ENCODE results near the gene HOXB9. TPM values are rescaled to one million over a fixed set of nuclear protein-coding genes. Genes with fewer than 3 reads are reported as not detected.
A peak's percentile ranks its signal among the peaks of the same experiment; 100 is the strongest.

Gene HOXB9
- total and polyA plus RNA-seq, 9 of the 15 experiments (the other 6 are each of a cell fraction or from before 2014, with no cell fraction given), result 3.1 to 196 (median 77.6) TPM

DNA sequence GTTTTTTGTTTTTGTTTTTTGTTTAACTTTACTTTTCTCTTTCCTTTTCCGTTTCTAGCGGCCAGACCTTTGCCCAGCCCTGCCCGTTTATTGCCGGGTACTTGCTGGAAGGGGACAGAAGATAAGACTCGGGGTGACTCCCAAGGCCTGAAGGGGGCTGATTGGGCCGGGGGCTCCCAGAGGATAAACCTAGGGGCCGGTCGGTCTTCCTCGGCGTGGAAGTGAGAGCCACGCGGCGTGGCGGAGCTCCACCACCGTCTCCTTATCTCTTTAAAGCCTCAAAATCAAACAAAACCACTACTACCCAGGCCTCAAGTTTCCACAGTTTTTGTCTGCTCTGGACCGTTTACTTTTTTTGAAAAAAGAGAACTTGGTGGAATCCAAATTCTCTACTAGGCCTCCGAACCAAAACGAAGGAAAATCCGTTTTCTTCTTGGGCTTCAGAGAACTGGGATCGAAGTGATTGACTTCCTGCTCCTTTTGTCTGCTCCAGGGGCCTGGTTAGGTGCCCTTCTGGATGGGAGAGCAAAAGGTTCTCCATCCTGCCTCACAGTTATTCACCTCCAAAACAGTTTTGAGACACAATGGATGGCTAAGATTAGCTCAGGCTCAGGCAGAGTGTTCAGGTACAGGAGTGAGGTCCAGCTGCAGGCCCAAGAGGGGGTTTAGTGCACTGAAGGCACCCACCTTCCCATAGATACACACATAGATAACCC, 8.5 kb upstream of the HOXB9 start (continued):
- TF ChIP-seq, protein P1, sequence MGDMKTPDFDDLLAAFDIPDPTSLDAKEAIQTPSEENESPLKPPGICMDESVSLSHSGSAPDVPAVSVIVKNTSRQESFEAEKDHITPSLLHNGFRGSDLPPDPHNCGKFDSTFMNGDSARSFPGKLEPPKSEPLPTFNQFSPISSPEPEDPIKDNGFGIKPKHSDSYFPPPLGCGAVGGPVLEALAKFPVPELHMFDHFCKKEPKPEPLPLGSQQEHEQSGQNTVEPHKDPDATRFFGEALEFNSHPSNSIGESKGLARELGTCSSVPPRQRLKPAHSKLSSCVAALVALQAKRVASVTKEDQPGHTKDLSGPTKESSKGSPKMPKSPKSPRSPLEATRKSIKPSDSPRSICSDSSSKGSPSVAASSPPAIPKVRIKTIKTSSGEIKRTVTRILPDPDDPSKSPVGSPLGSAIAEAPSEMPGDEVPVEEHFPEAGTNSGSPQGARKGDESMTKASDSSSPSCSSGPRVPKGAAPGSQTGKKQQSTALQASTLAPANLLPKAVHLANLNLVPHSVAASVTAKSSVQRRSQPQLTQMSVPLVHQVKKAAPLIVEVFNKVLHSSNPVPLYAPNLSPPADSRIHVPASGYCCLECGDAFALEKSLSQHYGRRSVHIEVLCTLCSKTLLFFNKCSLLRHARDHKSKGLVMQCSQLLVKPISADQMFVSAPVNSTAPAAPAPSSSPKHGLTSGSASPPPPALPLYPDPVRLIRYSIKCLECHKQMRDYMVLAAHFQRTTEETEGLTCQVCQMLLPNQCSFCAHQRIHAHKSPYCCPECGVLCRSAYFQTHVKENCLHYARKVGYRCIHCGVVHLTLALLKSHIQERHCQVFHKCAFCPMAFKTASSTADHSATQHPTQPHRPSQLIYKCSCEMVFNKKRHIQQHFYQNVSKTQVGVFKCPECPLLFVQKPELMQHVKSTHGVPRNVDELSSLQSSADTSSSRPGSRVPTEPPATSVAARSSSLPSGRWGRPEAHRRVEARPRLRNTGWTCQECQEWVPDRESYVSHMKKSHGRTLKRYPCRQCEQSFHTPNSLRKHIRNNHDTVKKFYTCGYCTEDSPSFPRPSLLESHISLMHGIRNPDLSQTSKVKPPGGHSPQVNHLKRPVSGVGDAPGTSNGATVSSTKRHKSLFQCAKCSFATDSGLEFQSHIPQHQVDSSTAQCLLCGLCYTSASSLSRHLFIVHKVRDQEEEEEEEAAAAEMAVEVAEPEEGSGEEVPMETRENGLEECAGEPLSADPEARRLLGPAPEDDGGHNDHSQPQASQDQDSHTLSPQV (IDR thresholded peaks at IDR 0.05), result peak; percentile 80
- TF ChIP-seq ZFX (CRISPR knock-in tag; IDR thresholded peaks at IDR 0.05) (peak; percentile 59), TOE1 (IDR thresholded peaks at IDR 0.05; ENCODE audit: borderline replicate concordance) (0 out of 2 replicates have a peak, but pooled peaks have one; percentile 37), TOE1 (CRISPR knock-in tag; IDR thresholded peaks at IDR 0.05; ENCODE audit: borderline replicate concordance, low read depth) (no peak), DPF2 (IDR thresholded peaks at IDR 0.05) (0 out of 2 replicates have a peak, but pooled peaks have one; percentile 8), CREM (IDR thresholded peaks at IDR 0.05; ENCODE audit: low read depth) (no peak)
- TF ChIP-seq, protein P2, sequence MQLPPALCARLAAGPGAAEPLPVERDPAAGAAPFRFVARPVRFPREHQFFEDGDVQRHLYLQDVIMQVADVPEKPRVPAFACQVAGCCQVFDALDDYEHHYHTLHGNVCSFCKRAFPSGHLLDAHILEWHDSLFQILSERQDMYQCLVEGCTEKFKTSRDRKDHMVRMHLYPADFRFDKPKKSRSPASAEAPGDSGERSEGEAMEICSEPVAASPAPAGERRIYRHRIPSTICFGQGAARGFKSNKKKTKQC (CRISPR knock-in tag; IDR thresholded peaks at IDR 0.05), result no peak

All from K562 (cell line).